Endothelial cell of umbilical vein (primary cell): ENCODE data around the gene COX10.

ENCODE experiments used
- EZH2 ChIP-seq: IDR thresholded peaks from 2 replicates; pipeline ENCODE4 v1.6.1; 2012; ENCODE audit warnings: borderline replicate concordance, low read depth, mild to moderate bottlenecking, moderate library complexity, low read length, inconsistent platforms; ENCODE audit not compliant: severe bottlenecking
- FOS ChIP-seq: IDR thresholded peaks from 2 replicates; pipeline ENCODE4 v1.6.1; 2011; ENCODE audit warnings: mild to moderate bottlenecking, low read length, moderate library complexity, borderline replicate concordance; ENCODE audit not compliant: insufficient read depth
- POLR2A ChIP-seq: IDR thresholded peaks from 2 replicates; pipeline ENCODE4 v1.6.1; 2012; ENCODE audit warnings: low read depth, mild to moderate bottlenecking, control low read depth, low read length
- POLR2AphosphoS5 ChIP-seq: IDR thresholded peaks from 2 replicates; pipeline ENCODE4 v1.6.1; 2012; ENCODE audit warnings: low read depth, mild to moderate bottlenecking, control low read depth, low read length, moderate library complexity; ENCODE audit not compliant: insufficient read depth
- TF ChIP-seq, protein P1 (sequence below), 2 donors: IDR thresholded peaks; 1 replicate in 1 of 2; 2 replicates in 1 of 2; pipeline ENCODE4 v1.5.1; 2011; ENCODE audit warnings: low read length in 2 of 2, mild to moderate bottlenecking in 2 of 2, moderate library complexity in 2 of 2, control low read depth in 1 of 2, inconsistent platforms in 1 of 2, low read depth in 1 of 2; ENCODE audit not compliant: insufficient read depth in 1 of 2; ENCODE audit errors: extremely low read depth in 1 of 2
- TF ChIP-seq, protein P2 (sequence below): IDR thresholded peaks from 2 replicates; pipeline ENCODE4 v1.6.1; 2011; ENCODE audit not compliant: insufficient read depth, insufficient read length

DNA sequence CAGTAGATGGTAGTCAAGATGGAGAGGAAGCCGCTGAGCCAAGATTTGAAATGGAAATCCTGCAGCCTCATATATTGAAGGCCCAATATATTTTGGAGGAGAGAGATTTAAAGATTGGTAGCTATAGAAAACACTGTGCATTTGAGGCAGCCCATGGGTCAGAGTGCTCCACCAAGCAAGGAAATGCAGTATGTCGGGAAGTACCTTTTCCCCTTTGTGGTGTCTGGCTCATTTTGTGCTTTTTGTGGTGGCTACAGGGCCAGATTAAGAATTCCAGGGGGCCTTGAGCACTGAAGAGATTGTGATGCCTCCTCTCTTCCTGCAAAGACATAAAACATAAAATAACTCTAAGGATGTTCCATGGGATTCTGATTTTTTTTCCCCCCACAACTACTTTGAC is 127.8 kb downstream of the COX10 start:
- TF ChIP-seq FOS, result no peak
- TF ChIP-seq POLR2A, result no peak
- no peak for TF ChIP-seq EZH2
- TF ChIP-seq, protein P1, sequence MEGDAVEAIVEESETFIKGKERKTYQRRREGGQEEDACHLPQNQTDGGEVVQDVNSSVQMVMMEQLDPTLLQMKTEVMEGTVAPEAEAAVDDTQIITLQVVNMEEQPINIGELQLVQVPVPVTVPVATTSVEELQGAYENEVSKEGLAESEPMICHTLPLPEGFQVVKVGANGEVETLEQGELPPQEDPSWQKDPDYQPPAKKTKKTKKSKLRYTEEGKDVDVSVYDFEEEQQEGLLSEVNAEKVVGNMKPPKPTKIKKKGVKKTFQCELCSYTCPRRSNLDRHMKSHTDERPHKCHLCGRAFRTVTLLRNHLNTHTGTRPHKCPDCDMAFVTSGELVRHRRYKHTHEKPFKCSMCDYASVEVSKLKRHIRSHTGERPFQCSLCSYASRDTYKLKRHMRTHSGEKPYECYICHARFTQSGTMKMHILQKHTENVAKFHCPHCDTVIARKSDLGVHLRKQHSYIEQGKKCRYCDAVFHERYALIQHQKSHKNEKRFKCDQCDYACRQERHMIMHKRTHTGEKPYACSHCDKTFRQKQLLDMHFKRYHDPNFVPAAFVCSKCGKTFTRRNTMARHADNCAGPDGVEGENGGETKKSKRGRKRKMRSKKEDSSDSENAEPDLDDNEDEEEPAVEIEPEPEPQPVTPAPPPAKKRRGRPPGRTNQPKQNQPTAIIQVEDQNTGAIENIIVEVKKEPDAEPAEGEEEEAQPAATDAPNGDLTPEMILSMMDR (IDR thresholded peaks at IDR 0.05; ENCODE audit: extremely low read depth in 1 of 2, insufficient read depth in 1 of 2, low read depth in 1 of 2, low read length in 2 of 2), result no peak
- TF ChIP-seq POLR2AphosphoS5, result no peak
- TF ChIP-seq, protein P2, sequence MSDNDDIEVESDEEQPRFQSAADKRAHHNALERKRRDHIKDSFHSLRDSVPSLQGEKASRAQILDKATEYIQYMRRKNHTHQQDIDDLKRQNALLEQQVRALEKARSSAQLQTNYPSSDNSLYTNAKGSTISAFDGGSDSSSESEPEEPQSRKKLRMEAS, result no peak
